ENCODE measurements around the gene PALM3.
A peak's percentile ranks its signal among the peaks of the same experiment; 100 is the strongest.

The PALM3 gene

GRCh38 chr19:14078411-14078810, 16.5 kb upstream of the PALM3 start:
- ChIA-PET CTCF (interaction anchor here (0.6 to 0.9 kb wide), 2 partner anchors 18 to 197 kb away, joined by 3 to 5 read pairs; no protein-coding TSS in a partner anchor), POLR2A (interaction anchor here (1.0 kb wide), 1 partner anchor 9 kb away, joined by 4 read pairs; no protein-coding TSS in a partner anchor)
- DNase-seq (ENCODE audit: extremely low spot score): no peak
- TF ChIP-seq FOXK2 (IDR thresholded peaks at IDR 0.05) (no peak), ARNT (IDR thresholded peaks at IDR 0.05) (no peak), FOXM1 (IDR thresholded peaks at IDR 0.05; ENCODE audit: borderline replicate concordance) (no peak), PKNOX1 (IDR thresholded peaks at IDR 0.05) (no peak), FOXA1 (IDR thresholded peaks at IDR 0.05) (no peak), CTBP1 (IDR thresholded peaks at IDR 0.05; ENCODE audit: borderline replicate concordance) (no peak), ZNF384 (IDR thresholded peaks at IDR 0.05) (no peak), HDGF (IDR thresholded peaks at IDR 0.05; ENCODE audit: borderline replicate concordance) (no peak), NFRKB (IDR thresholded peaks at IDR 0.05) (no peak), ELF4 (IDR thresholded peaks at IDR 0.05) (no peak), SUZ12 (IDR thresholded peaks at IDR 0.05) (no peak), TARDBP (IDR thresholded peaks at IDR 0.05) (no peak)

- TF ChIP-seq ZNF384 (IDR thresholded peaks at IDR 0.05): no peak
- no peak for TF ChIP-seq ARNT (IDR thresholded peaks at IDR 0.05)
- TF ChIP-seq ELF4 (IDR thresholded peaks at IDR 0.05): no peak
- TF ChIP-seq HDGF (IDR thresholded peaks at IDR 0.05; ENCODE audit: borderline replicate concordance): no peak
- no peak for TF ChIP-seq SP1 (IDR thresholded peaks at IDR 0.05)
- TF ChIP-seq NFRKB (IDR thresholded peaks at IDR 0.05): no peak
- no peak for TF ChIP-seq FOXA1 (IDR thresholded peaks at IDR 0.05)
- TF ChIP-seq FOXM1 (IDR thresholded peaks at IDR 0.05; ENCODE audit: borderline replicate concordance): no peak
- TF ChIP-seq SUZ12 (IDR thresholded peaks at IDR 0.05): no peak
- no peak for TF ChIP-seq CTBP1 (IDR thresholded peaks at IDR 0.05; ENCODE audit: borderline replicate concordance)
- ChIA-PET POLR2A (interaction anchor here (0.8 to 3.2 kb wide), 6 partner anchors 11 to 122 kb away, joined by 3 to 15 read pairs (median 4); partner anchors contain the start of genes ASF1B, C19orf67, DCAF15 and IL27RA), CTCF (interaction anchor here (1.0 to 2.6 kb wide), 3 partner anchors 9 to 195 kb away, joined by 3 to 13 read pairs (median 8); no protein-coding TSS in a partner anchor)
- no peak for DNase-seq (ENCODE audit: extremely low spot score)
Measured at GRCh38 chr19:14073925-14074838, 12.3 kb upstream of the PALM3 start.

GRCh38 chr19:14073261-14073924, 11.5 kb upstream of the PALM3 start:
- TF ChIP-seq SP1 (IDR thresholded peaks at IDR 0.05) (no peak), BHLHE40 (IDR thresholded peaks at IDR 0.05; ENCODE audit: borderline replicate concordance) (no peak), FOXM1 (IDR thresholded peaks at IDR 0.05; ENCODE audit: borderline replicate concordance) (peak; percentile 57; the same call in 1 of the 2 replicates), ARNT (IDR thresholded peaks at IDR 0.05) (peak; percentile 78; the same call in 1 of the 2 replicates)
- POLR2A ChIA-PET: interaction anchor here (0.8 to 3.2 kb wide), 6 partner anchors 12 to 121 kb away, joined by 3 to 15 read pairs (median 4); partner anchors contain the start of genes ASF1B, C19orf67, DCAF15 and IL27RA
- peak; percentile 79 for DNase-seq (ENCODE audit: extremely low spot score)

GRCh38 chr19:14072535-14073260, 10.8 kb upstream of the PALM3 start, which contains the start of gene MISP3:
Gene MISP3 (plus strand): TSS chr19:14072786. CDS start chr19:14073310, 524 bp downstream.
- TF ChIP-seq SUZ12 (IDR thresholded peaks at IDR 0.05): no peak
- no peak for TF ChIP-seq NFRKB (IDR thresholded peaks at IDR 0.05)
- TF ChIP-seq BHLHE40 (IDR thresholded peaks at IDR 0.05; ENCODE audit: borderline replicate concordance): no peak
- TF ChIP-seq SP1 (IDR thresholded peaks at IDR 0.05): no peak
- no peak for TF ChIP-seq CTBP1 (IDR thresholded peaks at IDR 0.05; ENCODE audit: borderline replicate concordance)
- no peak for TF ChIP-seq PKNOX1 (IDR thresholded peaks at IDR 0.05)
- no peak for TF ChIP-seq FOXK2 (IDR thresholded peaks at IDR 0.05)
- TF ChIP-seq TARDBP (IDR thresholded peaks at IDR 0.05): no peak
- no peak for TF ChIP-seq FOXM1 (IDR thresholded peaks at IDR 0.05; ENCODE audit: borderline replicate concordance)
- no peak; the same call in 1 of the 2 replicates for TF ChIP-seq L3MBTL2 (conservative IDR thresholded peaks at IDR 0.05)
- TF ChIP-seq ZNF384 (IDR thresholded peaks at IDR 0.05): no peak
- no peak for TF ChIP-seq FOXA1 (IDR thresholded peaks at IDR 0.05)
- TF ChIP-seq ARNT (IDR thresholded peaks at IDR 0.05): no peak
- TF ChIP-seq LEF1 (IDR thresholded peaks at IDR 0.05; ENCODE audit: borderline replicate concordance): no peak
- TF ChIP-seq HDGF (IDR thresholded peaks at IDR 0.05; ENCODE audit: borderline replicate concordance): no peak
- ChIA-PET CTCF (interaction anchor here (0.6 to 2.6 kb wide), 7 partner anchors 10 to 120 kb away, joined by 3 to 13 read pairs (median 3); partner anchors contain the start of genes ASF1B and IL27RA), POLR2A (interaction anchor here (0.6 to 3.2 kb wide), 9 partner anchors 9 to 121 kb away, joined by 3 to 15 read pairs (median 3); partner anchors contain the start of genes ASF1B, C19orf67, DCAF15 and IL27RA)
- no peak for DNase-seq (ENCODE audit: extremely low spot score)

More at GRCh38 chr19:14073261-14073924, 11.5 kb upstream of the PALM3 start:
- CTCF ChIA-PET: interaction anchor here (0.8 to 2.6 kb wide), 5 partner anchors 10 to 194 kb away, joined by 3 to 13 read pairs (median 5); partner anchors contain the start of gene IL27RA

- DNase-seq (ENCODE audit: extremely low spot score): no peak
- CTCF ChIA-PET: interaction anchor here (0.6 to 1.5 kb wide), 4 partner anchors 11 to 422 kb away, joined by 3 to 4 read pairs (median 3); no protein-coding TSS in a partner anchor
- POLR2A ChIA-PET: no interaction called here
- no peak for TF ChIP-seq TARDBP (IDR thresholded peaks at IDR 0.05)
- no peak for TF ChIP-seq FOXK2 (IDR thresholded peaks at IDR 0.05)
- TF ChIP-seq BHLHE40 (IDR thresholded peaks at IDR 0.05; ENCODE audit: borderline replicate concordance): no peak
- no peak for TF ChIP-seq CTBP1 (IDR thresholded peaks at IDR 0.05; ENCODE audit: borderline replicate concordance)
- TF ChIP-seq ZNF384 (IDR thresholded peaks at IDR 0.05): no peak
- TF ChIP-seq SUZ12 (IDR thresholded peaks at IDR 0.05): no peak
- no peak for TF ChIP-seq ELF4 (IDR thresholded peaks at IDR 0.05)
- TF ChIP-seq FOXM1 (IDR thresholded peaks at IDR 0.05; ENCODE audit: borderline replicate concordance): no peak
- TF ChIP-seq LEF1 (IDR thresholded peaks at IDR 0.05; ENCODE audit: borderline replicate concordance): no peak
- no peak for TF ChIP-seq FOXA1 (IDR thresholded peaks at IDR 0.05)
Measured at GRCh38 chr19:14070268-14071050, 8.6 kb upstream of the PALM3 start.
